Ovary (tissue), 9 donors: ENCODE measurements around the gene MBTPS2. TPM values are rescaled to one million over a fixed set of nuclear protein-coding genes. Genes with fewer than 3 reads are reported as not detected.

ENCODE experiments used
- DNase-seq, 5 donors: peaks; one replicate each; pipeline ENCODE4 v3.0.0-alpha.2; 2019 to 2020
- H3K27ac ChIP-seq, 2 donors: fragments of 200-600 bp; one replicate each; pipeline versions ENCODE4 v1.5.1 to v1.8.0; 2019 to 2022
- H3K27me3 ChIP-seq: fragments of 200-600 bp; one replicate; pipeline ENCODE4 v1.8.0; 2022
- H3K36me3 ChIP-seq: fragments of 200-600 bp; sonication (generic); one replicate; pipeline ENCODE4 v1.5.1; 2019
- H3K4me1 ChIP-seq: one replicate; pipeline ENCODE4 v1.8.1; 2013; ENCODE audit warnings: mild to moderate bottlenecking, moderate library complexity; ENCODE audit not compliant: insufficient read depth
- H3K4me3 ChIP-seq: fragments of 200-600 bp; sonication (generic); one replicate; pipeline ENCODE4 v1.5.1; 2017
- H3K9me3 ChIP-seq, 2 donors: fragments of 200-600 bp in 1 of 2; sonication (generic) in 1 of 2; one replicate each; pipeline versions ENCODE4 v1.5.1 to v1.8.1; 2013 to 2019; ENCODE audit warnings: mild to moderate bottlenecking in 1 of 2, moderate library complexity in 1 of 2
- EP300 ChIP-seq: sonication (generic); formaldehyde crosslinking; IDR thresholded peaks from one replicate; pipeline ENCODE4 v1.6.1; 2017; ENCODE audit warnings: antibody characterized with exemption
- POLR2A ChIP-seq: fragments of 450-650 bp; IDR thresholded peaks from one replicate; pipeline ENCODE4 v1.6.1; 2017; ENCODE audit warnings: antibody characterized with exemption, mild to moderate bottlenecking, moderate library complexity
- WGBS, 3 donors: extraction: QIAGEN DNeasy Blood & Tissue Kit in 1 of 3; methylation state at CpG; one replicate each; pipeline versions ENCODE4 v1.1.5 to v1.1.7; 2013 to 2017; 5-methylcytosine and 5-hydroxymethylcytosine counted together
- intact Hi-C, 4 donors: fragments of 100-400 bp; cut with DNase I; formaldehyde crosslinking; loops; one replicate each; pipeline versions ENCODE4 v1.11.0 to v1.15.1; 2022 to 2023
- polyA plus RNA-seq, 2 donors: library from polyadenylated mRNA; stranded (reverse); fragments of 200-250 nt in 1 of 2; fragments of 350-450 nt in 1 of 2; fragmentation: Illumina TruSeq in 1 of 2; extraction: RNeasy Lipid Tissue Mini Kit (QIAGEN cat#74804) in 1 of 2; gene quantifications; one replicate each; pipeline ENCODE4 v1.2.3, GENCODE V29; 2013 to 2014
- total RNA-seq, 7 donors: library from RNA; depleted of rRNA in 2 of 7; stranded (reverse); fragments of >200 nt in 2 of 7; fragmentation: NEBNext Ultra II Directional in 3 of 7; extraction: Animal tissue kit (Norgen Biotek cat#: 25700) in 3 of 7; gene quantifications; one replicate each; pipeline versions ENCODE4 v1.1.0 to v1.2.4, GENCODE V29; 2016 to 2023
- TF ChIP-seq, protein P1 (sequence below), 3 donors: fragments of 450-650 bp in 2 of 3; fragments of 200-600 bp in 1 of 3; IDR thresholded peaks; one replicate each; pipeline versions ENCODE4 v1.5.1 to v1.8.0; 2016 to 2022; ENCODE audit warnings: antibody characterized with exemption in 3 of 3, mild to moderate bottlenecking in 1 of 3
- donor health status: DM: no; HTN: no; CAD: no; lungs with moderate emphysema.
- donor health status: DM: no; HTN: no; CAD: no.
- donor health status: Bipolar disorder and iron deficiency.
- donor health status: DM: yes; HTN: yes; CAD: no.
- donor health status: DM: no; HTN: no; CAD: no.
- donor health status: DM: yes; HTN: yes; CAD: no.

Gene MBTPS2
- total and polyA plus RNA-seq, 9 donors: 8.3 to 18.7 (median 13.2) TPM

DNA sequence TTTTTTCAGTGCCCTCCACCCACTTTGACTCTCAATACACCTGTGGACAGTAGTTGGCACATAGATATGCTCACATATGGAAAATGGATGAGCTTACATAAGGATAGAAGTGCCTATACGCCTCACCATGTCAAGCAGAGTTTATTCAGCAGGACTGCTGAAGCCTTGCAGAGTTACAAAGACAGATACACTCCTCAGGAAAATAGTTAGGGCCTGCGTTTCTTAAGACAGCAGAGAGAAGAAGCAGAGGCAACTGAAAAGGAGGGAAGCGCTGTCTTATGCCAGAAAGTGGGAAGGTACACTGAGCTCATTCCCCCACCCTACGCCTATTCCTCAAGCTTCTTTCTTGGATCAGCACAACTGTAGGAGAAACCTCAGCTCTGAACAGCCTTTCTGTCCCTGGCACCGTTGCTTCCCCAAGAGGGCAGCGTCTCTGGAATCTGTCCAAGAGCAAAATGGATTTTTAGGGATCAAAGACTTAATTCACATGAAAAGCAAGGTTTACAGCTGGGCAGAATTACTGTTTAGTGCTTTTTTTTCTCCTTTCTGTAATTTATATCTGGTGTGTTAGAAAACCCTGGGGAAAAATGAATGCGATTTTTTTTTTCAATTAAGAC is 37.3 kb upstream of the MBTPS2 start:
- WGBS, 3 donors: 57 to 59% (median 59%) methylated on average over 7 of the region's 7 CpGs
- H3K27me3 ChIP-seq: no peaks in the 10 kb centered on the region
- TF ChIP-seq EP300 (no peak), POLR2A (no peak)
- TF ChIP-seq, protein P1, sequence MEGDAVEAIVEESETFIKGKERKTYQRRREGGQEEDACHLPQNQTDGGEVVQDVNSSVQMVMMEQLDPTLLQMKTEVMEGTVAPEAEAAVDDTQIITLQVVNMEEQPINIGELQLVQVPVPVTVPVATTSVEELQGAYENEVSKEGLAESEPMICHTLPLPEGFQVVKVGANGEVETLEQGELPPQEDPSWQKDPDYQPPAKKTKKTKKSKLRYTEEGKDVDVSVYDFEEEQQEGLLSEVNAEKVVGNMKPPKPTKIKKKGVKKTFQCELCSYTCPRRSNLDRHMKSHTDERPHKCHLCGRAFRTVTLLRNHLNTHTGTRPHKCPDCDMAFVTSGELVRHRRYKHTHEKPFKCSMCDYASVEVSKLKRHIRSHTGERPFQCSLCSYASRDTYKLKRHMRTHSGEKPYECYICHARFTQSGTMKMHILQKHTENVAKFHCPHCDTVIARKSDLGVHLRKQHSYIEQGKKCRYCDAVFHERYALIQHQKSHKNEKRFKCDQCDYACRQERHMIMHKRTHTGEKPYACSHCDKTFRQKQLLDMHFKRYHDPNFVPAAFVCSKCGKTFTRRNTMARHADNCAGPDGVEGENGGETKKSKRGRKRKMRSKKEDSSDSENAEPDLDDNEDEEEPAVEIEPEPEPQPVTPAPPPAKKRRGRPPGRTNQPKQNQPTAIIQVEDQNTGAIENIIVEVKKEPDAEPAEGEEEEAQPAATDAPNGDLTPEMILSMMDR (IDR thresholded peaks at IDR 0.05): no peak
- no peaks in the 10 kb centered on the region for H3K9me3 ChIP-seq
- H3K4me1 ChIP-seq: no peaks in the 10 kb centered on the region
- no peak overlapping the region for H3K4me3 ChIP-seq
- H3K27ac ChIP-seq: no peak overlapping the region
- no peak for DNase-seq
- intact Hi-C loops: no loop called here
- no peaks in the 10 kb centered on the region for H3K36me3 ChIP-seq

DNA sequence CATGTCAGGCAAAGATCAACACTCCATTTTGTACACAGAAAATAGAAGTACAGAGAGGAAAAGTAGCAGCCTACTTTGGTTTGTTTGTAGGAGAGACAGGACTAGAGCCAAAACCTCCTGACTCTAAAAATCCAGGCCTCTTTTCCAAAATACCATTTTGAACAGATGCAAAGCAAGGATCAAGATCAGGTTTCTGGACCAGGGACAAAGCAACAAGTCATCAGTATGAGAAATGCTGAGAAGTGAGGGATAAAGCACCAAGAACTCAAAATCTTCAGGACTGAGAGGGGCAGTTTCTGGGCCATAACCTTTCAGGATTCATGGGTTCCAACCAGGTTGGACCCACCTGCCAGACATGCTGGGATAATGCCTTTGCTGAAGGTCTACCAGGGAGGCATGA is 36.6 kb upstream of the MBTPS2 start:
- DNase-seq: no peak
- H3K4me3 ChIP-seq: no peak overlapping the region
- no peak for TF ChIP-seq EP300
- TF ChIP-seq POLR2A: no peak
- TF ChIP-seq, protein P1 (IDR thresholded peaks at IDR 0.05): no peak
- no peaks in the 10 kb centered on the region for H3K9me3 ChIP-seq
- H3K36me3 ChIP-seq: no peaks in the 10 kb centered on the region
- intact Hi-C loops: no loop called here
- H3K27me3 ChIP-seq: no peaks in the 10 kb centered on the region
- H3K27ac ChIP-seq: no peak overlapping the region
- H3K4me1 ChIP-seq: no peaks in the 10 kb centered on the region

- intact Hi-C loops: no loop called here
- Histone ChIP-seq H3K9me3 (no peaks in the 10 kb centered on the region), H3K27ac (no peak overlapping the region), H3K27me3 (no peaks in the 10 kb centered on the region), H3K4me3 (no peak overlapping the region), H3K4me1 (no peaks in the 10 kb centered on the region), H3K36me3 (no peaks in the 10 kb centered on the region)
- DNase-seq: no peak
- TF ChIP-seq, protein P1 (IDR thresholded peaks at IDR 0.05): no peak
- TF ChIP-seq POLR2A: no peak
- TF ChIP-seq EP300: no peak
Measured at GRCh38 chrX:21806691-21807090, 32.7 kb upstream of the MBTPS2 start.

DNA sequence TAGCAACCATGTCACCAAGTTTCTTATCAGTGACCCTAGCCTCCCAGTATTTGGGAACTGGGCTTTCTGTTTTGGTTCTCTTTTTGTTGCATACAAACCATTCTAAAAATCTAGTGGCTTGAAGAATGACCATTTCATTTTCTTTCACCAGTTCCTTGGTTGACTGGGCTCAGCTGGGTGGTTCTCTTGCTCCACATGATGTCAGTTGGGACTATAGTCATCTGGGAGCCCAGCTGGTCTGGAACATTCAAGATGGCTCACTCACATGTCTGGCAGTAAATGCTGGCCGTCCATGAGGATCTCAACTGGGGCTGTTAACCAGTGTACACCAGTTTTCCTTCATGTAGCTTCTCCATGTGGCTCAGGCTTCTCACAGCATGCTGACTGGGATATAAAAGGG is 27.6 kb upstream of the MBTPS2 start:
- Histone ChIP-seq H3K9me3 (no peaks in the 10 kb centered on the region), H3K4me1 (no peaks in the 10 kb centered on the region), H3K4me3 (no peak overlapping the region), H3K36me3 (no peaks in the 10 kb centered on the region), H3K27ac (no peak overlapping the region), H3K27me3 (no peaks in the 10 kb centered on the region)
- TF ChIP-seq, protein P1 (IDR thresholded peaks at IDR 0.05): no peak
- no peak for TF ChIP-seq POLR2A
- no peak for TF ChIP-seq EP300
- intact Hi-C loops: no loop called here
- no peak for DNase-seq
- WGBS, 3 donors: 52 to 73% (median 57%) methylated on average over 1 of the region's 1 CpG
